ENCODE results near the gene ARHGAP29. TPM values are rescaled to one million over a fixed set of nuclear protein-coding genes. Genes with fewer than 3 reads are reported as not detected.

Gene ARHGAP29
- total RNA-seq, 2 donors from 2014 or later = not detected

DNA sequence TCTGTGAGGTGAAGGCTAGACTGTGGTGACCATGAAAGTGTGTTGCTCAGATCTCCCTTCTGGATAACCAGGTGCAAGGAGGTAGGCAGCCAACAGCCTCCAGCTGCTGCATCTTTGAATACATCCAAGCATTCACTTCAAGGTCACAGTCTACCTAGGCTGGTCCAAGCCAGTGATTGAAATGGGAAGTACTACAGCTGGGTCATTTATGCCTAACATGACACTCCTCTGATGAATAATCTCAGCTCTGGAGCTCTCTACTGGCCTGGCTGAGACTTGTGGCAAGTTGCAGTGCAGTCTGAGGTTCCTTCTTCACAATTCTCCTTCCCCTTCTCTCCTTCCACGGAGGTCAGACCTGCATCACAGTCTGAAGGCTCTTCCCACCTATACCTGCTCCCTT is 35.0 kb upstream of the ARHGAP29 start:
- Mint-ChIP-seq H3K27ac (no peak overlapping the region), H3K9me3 (no peaks in the 10 kb centered on the region), H3K4me3 (no peak overlapping the region), H3K36me3 (ENCODE audit: low read depth) (no peaks in the 10 kb centered on the region), H3K27me3 (peaks cover 16% of the 10 kb centered on the region), H3K4me1 (no peaks in the 10 kb centered on the region)
- ATAC-seq (replicated peaks) = no peak

- Mint-ChIP-seq H3K36me3 (ENCODE audit: low read depth) (no peaks in the 10 kb centered on the region), H3K27me3 (peaks cover 18% of the 10 kb centered on the region), H3K9me3 (no peaks in the 10 kb centered on the region), H3K4me3 (no peak overlapping the region), H3K27ac (no peak overlapping the region), H3K4me1 (no peaks in the 10 kb centered on the region)
- ATAC-seq (replicated peaks) = no peak
Measured at GRCh38 chr1:94271373-94271772, 34.0 kb upstream of the ARHGAP29 start.

GRCh38 chr1:94270801-94271203 is 33.4 kb upstream of the ARHGAP29 start:
- no peaks in the 10 kb centered on the region for H3K4me1 Mint-ChIP-seq
- no peaks in the 10 kb centered on the region for H3K36me3 Mint-ChIP-seq (ENCODE audit: low read depth)
- no peak overlapping the region for H3K27ac Mint-ChIP-seq
- ATAC-seq (replicated peaks) = no peak
- H3K27me3 Mint-ChIP-seq = peaks cover 23% of the 10 kb centered on the region
- H3K9me3 Mint-ChIP-seq = no peaks in the 10 kb centered on the region
- H3K4me3 Mint-ChIP-seq = no peak overlapping the region

GRCh38 chr1:94269921-94270320 is 32.5 kb upstream of the ARHGAP29 start:
- Mint-ChIP-seq H3K27me3 (peaks cover 19% of the 10 kb centered on the region), H3K4me3 (no peak overlapping the region), H3K27ac (no peak overlapping the region), H3K4me1 (no peaks in the 10 kb centered on the region), H3K36me3 (ENCODE audit: low read depth) (no peaks in the 10 kb centered on the region), H3K9me3 (no peaks in the 10 kb centered on the region)
- no peak for ATAC-seq (replicated peaks)

- peaks cover 21% of the 10 kb centered on the region for H3K27me3 Mint-ChIP-seq
- no peak for ATAC-seq (replicated peaks)
- H3K4me3 Mint-ChIP-seq = no peak overlapping the region
- no peaks in the 10 kb centered on the region for H3K4me1 Mint-ChIP-seq
- no peaks in the 10 kb centered on the region for H3K36me3 Mint-ChIP-seq (ENCODE audit: low read depth)
- H3K27ac Mint-ChIP-seq = no peak overlapping the region
- no peaks in the 10 kb centered on the region for H3K9me3 Mint-ChIP-seq
Measured at GRCh38 chr1:94265906-94266305, 28.5 kb upstream of the ARHGAP29 start.

DNA sequence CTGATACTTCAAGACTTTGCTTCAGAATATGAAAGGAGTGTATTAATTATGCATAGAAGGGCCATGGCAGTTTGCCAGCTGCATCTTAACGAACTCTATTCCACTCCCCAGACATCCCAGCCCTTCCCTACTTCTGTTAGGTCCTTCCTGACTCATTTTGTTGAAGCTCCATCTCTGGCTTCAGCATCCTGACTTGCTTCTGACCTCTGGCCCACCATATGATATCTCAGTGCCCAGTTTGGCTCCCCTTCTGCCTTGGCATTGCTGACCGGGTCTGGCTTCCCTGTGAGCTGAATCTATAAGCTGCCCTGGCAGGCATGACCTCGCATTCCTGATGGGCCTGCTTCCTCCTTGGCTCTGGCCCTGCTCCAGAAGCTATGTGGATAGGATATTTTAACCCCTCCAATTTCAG is 27.6 kb upstream of the ARHGAP29 start:
- H3K36me3 Mint-ChIP-seq (ENCODE audit: low read depth) = no peaks in the 10 kb centered on the region
- H3K9me3 Mint-ChIP-seq = no peaks in the 10 kb centered on the region
- no peak overlapping the region for H3K27ac Mint-ChIP-seq
- no peak overlapping the region for H3K4me3 Mint-ChIP-seq
- no peak for ATAC-seq (replicated peaks)
- H3K4me1 Mint-ChIP-seq = no peaks in the 10 kb centered on the region
- peaks cover 26% of the 10 kb centered on the region for H3K27me3 Mint-ChIP-seq

DNA sequence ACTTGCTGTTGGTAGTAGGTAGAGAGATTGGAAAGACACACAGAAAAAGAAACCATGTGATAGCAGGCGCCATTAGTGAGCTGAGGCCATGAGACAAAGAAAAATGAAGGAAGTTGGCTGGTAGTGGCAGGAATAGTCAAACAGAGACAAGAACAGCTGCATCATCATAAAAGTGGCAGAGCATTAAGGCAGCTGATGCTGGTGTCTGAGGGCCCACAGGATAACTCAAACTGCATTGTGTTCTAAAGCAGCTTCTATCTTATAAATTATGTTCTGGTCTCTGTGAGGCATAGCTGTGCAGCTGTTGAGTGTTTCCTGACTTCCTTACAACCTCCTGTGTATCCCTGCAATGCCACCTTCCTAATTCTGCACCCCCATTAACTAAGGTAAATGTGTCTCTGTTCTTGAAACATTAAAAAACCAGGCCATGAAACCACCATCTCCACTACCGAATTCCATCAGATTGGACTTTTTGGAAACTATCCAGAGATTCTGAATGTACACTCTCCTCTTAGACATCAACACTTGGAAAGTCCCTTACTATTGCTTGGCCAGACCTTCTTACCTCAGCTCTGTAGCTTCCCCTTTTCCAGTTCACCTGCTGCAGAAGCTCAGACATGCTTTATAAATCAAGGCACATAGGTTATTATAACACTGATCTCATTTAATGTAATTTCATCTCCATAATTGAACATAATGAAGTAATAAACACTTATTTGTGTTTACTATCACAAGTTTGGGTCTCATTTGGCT is 23.4 kb upstream of the ARHGAP29 start:
- no peak overlapping the region for H3K4me3 Mint-ChIP-seq
- no peaks in the 10 kb centered on the region for H3K9me3 Mint-ChIP-seq
- H3K36me3 Mint-ChIP-seq (ENCODE audit: low read depth) = no peaks in the 10 kb centered on the region
- H3K27ac Mint-ChIP-seq = no peak overlapping the region
- H3K27me3 Mint-ChIP-seq = peaks cover 15% of the 10 kb centered on the region
- H3K4me1 Mint-ChIP-seq = no peaks in the 10 kb centered on the region
- no peak for ATAC-seq (replicated peaks)

DNA sequence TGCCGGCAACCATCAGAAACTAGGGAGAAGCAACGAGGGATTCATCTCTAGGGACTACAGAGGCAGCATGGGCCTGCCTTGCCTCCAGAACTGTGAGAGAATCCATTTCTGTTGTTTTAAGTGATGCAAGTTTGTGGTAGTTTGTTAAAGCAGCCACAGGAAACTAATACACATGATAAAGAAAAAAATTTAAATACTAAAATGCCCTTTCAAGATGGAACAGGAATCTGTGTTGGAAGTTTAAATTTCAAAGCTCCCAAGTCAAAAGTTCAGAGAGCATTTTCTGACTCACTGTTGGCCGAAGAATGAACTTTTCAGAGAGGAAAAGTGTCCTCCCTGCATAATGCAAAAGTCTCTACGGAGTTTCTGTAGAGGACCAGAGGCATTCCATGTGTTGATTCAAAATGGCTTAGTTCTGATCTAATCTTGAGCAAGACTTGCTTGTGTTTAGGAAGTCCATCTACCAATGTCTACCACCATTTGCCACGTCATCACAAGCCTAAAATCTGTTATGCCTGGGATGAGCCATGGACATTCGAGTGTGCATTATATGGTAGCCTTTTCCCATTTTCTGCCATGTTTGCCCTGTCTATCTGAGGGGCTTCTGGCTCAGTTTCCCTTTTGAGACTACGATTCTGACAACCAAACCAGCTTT is 22.4 kb upstream of the ARHGAP29 start:
- H3K27me3 Mint-ChIP-seq = peaks cover 15% of the 10 kb centered on the region
- H3K4me3 Mint-ChIP-seq = no peak overlapping the region
- no peak for ATAC-seq (replicated peaks)
- no peaks in the 10 kb centered on the region for H3K9me3 Mint-ChIP-seq
- no peak overlapping the region for H3K27ac Mint-ChIP-seq
- no peaks in the 10 kb centered on the region for H3K4me1 Mint-ChIP-seq
- no peaks in the 10 kb centered on the region for H3K36me3 Mint-ChIP-seq (ENCODE audit: low read depth)

DNA sequence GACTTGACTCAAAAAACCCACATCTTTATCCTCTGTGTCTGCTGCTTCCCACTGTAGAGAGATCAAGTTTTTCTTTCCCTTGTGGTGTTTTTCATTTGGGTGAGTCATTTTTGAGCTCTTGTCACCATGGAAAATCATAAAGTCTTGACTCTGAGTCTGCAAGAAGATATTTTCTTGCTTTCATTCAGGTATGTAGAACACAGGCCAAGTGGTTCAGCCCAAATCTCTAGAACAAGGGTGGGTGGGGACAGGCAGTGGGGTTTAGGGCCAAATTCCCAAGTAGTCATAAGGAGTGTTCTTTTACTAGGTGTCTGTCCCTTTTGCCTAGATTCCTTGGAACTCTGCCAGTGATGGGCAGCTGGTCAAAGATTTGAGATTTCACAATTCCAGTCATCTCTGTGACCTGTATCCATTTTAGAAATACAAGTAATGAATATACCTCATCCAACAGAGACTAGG is 21.5 kb upstream of the ARHGAP29 start:
- Mint-ChIP-seq H3K4me3 (no peak overlapping the region), H3K4me1 (no peaks in the 10 kb centered on the region), H3K27me3 (peaks cover 23% of the 10 kb centered on the region), H3K9me3 (no peaks in the 10 kb centered on the region), H3K36me3 (ENCODE audit: low read depth) (no peaks in the 10 kb centered on the region), H3K27ac (no peak overlapping the region)
- ATAC-seq (replicated peaks) = no peak

DNA sequence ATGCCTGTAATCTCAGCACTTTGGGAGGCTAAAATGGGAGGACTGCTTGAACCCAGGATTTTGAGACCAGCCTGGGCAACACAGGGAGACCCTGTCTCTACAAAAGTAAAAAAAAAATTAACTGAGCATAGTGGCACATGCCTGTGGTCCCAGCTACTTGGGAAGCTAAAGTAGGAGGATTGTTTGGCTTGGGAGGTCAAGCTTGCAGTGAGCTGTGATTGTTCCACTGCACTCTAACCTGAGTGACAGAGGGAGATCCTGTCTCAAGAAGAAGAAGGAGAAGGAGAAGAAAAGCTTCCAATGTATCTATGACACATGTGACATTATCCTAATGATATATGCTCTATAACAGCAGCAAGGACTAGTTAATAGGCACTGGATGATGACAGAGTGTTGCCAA is 20.1 kb upstream of the ARHGAP29 start:
- ATAC-seq (replicated peaks) = no peak
- Mint-ChIP-seq H3K27me3 (peaks cover 17% of the 10 kb centered on the region), H3K4me1 (no peaks in the 10 kb centered on the region), H3K36me3 (ENCODE audit: low read depth) (no peaks in the 10 kb centered on the region), H3K9me3 (no peaks in the 10 kb centered on the region), H3K27ac (no peak overlapping the region), H3K4me3 (no peak overlapping the region)

DNA sequence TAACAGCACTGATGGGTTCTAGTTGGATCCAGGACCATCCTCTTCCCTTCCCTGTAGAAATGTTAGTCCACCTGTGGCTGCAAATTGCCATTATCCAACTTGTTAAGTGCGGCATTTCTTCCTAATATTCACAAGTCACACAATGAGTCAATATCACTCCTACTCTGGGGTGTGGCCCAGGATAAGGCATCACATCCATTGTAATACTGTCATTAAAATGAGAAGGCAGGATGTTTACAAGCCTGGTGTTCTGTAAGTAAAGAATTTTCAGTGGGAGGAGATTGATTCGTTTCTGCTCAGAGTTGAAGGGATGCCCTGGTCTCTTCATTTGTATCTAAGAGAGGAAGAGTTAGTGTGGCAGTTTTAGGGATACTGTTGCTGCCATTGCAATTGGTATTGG is 18.1 kb upstream of the ARHGAP29 start:
- Mint-ChIP-seq H3K27me3 (peaks cover 21% of the 10 kb centered on the region), H3K4me3 (no peak overlapping the region), H3K27ac (no peak overlapping the region), H3K4me1 (no peaks in the 10 kb centered on the region), H3K9me3 (no peaks in the 10 kb centered on the region), H3K36me3 (ENCODE audit: low read depth) (no peaks in the 10 kb centered on the region)
- no peak for ATAC-seq (replicated peaks)

- peaks cover 22% of the 10 kb centered on the region for H3K27me3 Mint-ChIP-seq
- no peak for ATAC-seq (replicated peaks)
- H3K9me3 Mint-ChIP-seq = no peaks in the 10 kb centered on the region
- H3K4me3 Mint-ChIP-seq = no peak overlapping the region
- H3K4me1 Mint-ChIP-seq = no peaks in the 10 kb centered on the region
- no peaks in the 10 kb centered on the region for H3K36me3 Mint-ChIP-seq (ENCODE audit: low read depth)
- no peak overlapping the region for H3K27ac Mint-ChIP-seq
Measured at GRCh38 chr1:94254073-94254810, 16.9 kb upstream of the ARHGAP29 start.

DNA sequence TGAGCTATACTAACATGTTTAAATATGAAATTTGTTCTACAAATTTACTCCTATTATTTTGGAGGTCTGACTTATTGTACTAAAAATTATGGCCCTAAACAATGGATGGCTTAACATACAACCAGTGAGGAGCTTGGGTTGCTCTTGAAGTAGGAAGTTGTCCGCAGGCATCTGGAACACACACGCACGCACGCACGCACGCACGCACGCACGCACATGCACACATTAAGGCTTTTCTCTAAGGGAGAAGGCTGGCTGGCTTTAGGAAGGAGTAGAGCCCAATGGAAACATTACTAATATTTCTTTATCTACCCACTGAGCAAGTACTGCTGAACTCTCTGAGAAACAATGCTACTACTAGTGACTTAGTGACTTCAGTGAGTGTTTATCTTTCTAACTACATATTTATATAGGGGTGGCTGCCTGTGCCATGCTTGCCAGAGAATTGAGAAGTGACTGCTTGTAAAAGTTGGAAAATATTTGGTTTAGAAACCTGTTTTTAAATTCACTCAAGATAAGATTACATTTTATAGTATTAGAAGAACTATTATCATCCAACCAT is 16.2 kb upstream of the ARHGAP29 start:
- no peak overlapping the region for H3K4me3 Mint-ChIP-seq
- no peaks in the 10 kb centered on the region for H3K36me3 Mint-ChIP-seq (ENCODE audit: low read depth)
- H3K27ac Mint-ChIP-seq = no peak overlapping the region
- no peaks in the 10 kb centered on the region for H3K4me1 Mint-ChIP-seq
- ATAC-seq (replicated peaks) = no peak
- H3K27me3 Mint-ChIP-seq = peaks cover 27% of the 10 kb centered on the region
- no peaks in the 10 kb centered on the region for H3K9me3 Mint-ChIP-seq

GRCh38 chr1:94250341-94250740 is 13.0 kb upstream of the ARHGAP29 start:
- Mint-ChIP-seq H3K4me3 (no peak overlapping the region), H3K4me1 (peaks cover 13% of the 10 kb centered on the region), H3K27ac (no peak overlapping the region), H3K27me3 (peaks cover 50% of the 10 kb centered on the region), H3K9me3 (no peaks in the 10 kb centered on the region), H3K36me3 (ENCODE audit: low read depth) (peaks cover 5% of the 10 kb centered on the region)
- no peak for ATAC-seq (replicated peaks)

Data from activated T-helper 17 cell treated with anti-CD3 and anti-CD28 coated beads, Interleukin-2, amount 50 U/mL, for 72 hours (primary cell).